WERI-Rb-1 (cell line): Measurements from ENCODE around the gene FBXL16.
"Not testable (repeated sequence)": the region's sequence is repeated elsewhere in the genome, so short reads cannot be mapped to it uniquely, and the experiment has no call there.

Experiments used
- DNase-seq: peaks from one replicate; pipeline ENCODE4 v3.0.0-alpha.2; 2020
- H3K27ac ChIP-seq: fragments of 250-450 bp; sonication (Bioruptor Pico); 2 replicates; pipeline ENCODE4 v1.5.1; 2020; ENCODE audit warnings: mild to moderate bottlenecking, moderate library complexity
- H3K27me3 ChIP-seq: fragments of 250-450 bp; sonication (Bioruptor Pico); 2 replicates; pipeline ENCODE4 v1.5.1; 2021; ENCODE audit warnings: mild to moderate bottlenecking, low read depth, moderate library complexity; ENCODE audit not compliant: insufficient read depth, severe bottlenecking
- H3K36me3 ChIP-seq: fragments of 250-450 bp; sonication (Bioruptor Pico); 2 replicates; pipeline ENCODE4 v1.5.1; 2020; ENCODE audit warnings: mild to moderate bottlenecking, moderate library complexity
- H3K4me3 ChIP-seq: 2 replicates; pipeline ENCODE4 v1.5.1; 2011; ENCODE audit warnings: low read depth, mild to moderate bottlenecking, control low read depth, low read length
- H3K9me3 ChIP-seq: fragments of 250-450 bp; sonication (Bioruptor Pico); 2 replicates; pipeline ENCODE4 v1.5.1; 2021; ENCODE audit warnings: mild to moderate bottlenecking, moderate library complexity; ENCODE audit not compliant: severe bottlenecking
- TF ChIP-seq, protein P1 (sequence below): IDR thresholded peaks from 2 replicates; pipeline ENCODE4 v1.5.1; 2011; ENCODE audit warnings: low read depth, mild to moderate bottlenecking, control low read depth, inconsistent platforms, low read length

Gene FBXL16

GRCh38 chr16:692356-693108, 13.1 kb downstream of the FBXL16 start:
- H3K36me3 ChIP-seq = peaks cover 15% of the 10 kb centered on the region
- no peak overlapping the region for H3K27ac ChIP-seq
- no peaks in the 10 kb centered on the region for H3K27me3 ChIP-seq
- TF ChIP-seq, protein P1, sequence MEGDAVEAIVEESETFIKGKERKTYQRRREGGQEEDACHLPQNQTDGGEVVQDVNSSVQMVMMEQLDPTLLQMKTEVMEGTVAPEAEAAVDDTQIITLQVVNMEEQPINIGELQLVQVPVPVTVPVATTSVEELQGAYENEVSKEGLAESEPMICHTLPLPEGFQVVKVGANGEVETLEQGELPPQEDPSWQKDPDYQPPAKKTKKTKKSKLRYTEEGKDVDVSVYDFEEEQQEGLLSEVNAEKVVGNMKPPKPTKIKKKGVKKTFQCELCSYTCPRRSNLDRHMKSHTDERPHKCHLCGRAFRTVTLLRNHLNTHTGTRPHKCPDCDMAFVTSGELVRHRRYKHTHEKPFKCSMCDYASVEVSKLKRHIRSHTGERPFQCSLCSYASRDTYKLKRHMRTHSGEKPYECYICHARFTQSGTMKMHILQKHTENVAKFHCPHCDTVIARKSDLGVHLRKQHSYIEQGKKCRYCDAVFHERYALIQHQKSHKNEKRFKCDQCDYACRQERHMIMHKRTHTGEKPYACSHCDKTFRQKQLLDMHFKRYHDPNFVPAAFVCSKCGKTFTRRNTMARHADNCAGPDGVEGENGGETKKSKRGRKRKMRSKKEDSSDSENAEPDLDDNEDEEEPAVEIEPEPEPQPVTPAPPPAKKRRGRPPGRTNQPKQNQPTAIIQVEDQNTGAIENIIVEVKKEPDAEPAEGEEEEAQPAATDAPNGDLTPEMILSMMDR = no peak
- no peak for DNase-seq
- no peak overlapping the region for H3K4me3 ChIP-seq
- H3K9me3 ChIP-seq = no peaks in the 10 kb centered on the region

GRCh38 chr16:691242-691641, 14.4 kb downstream of the FBXL16 start:
- not testable (repeated sequence) for H3K9me3 ChIP-seq, H3K4me3 ChIP-seq, DNase-seq, H3K27me3 ChIP-seq, H3K27ac ChIP-seq
- H3K36me3 ChIP-seq = peaks cover 28% of the 10 kb centered on the region

- TF ChIP-seq, protein P1 = no peak
- Histone ChIP-seq H3K9me3 (no peaks in the 10 kb centered on the region), H3K27ac (peak overlapping the region; percentile 92), H3K36me3 (peaks cover 38% of the 10 kb centered on the region), H3K4me3 (peak overlapping the region; percentile 80), H3K27me3 (no peaks in the 10 kb centered on the region)
- DNase-seq = no peak
These were observed 16.3 kb downstream of the FBXL16 start for GRCh38 chr16:689175-689897.

DNA sequence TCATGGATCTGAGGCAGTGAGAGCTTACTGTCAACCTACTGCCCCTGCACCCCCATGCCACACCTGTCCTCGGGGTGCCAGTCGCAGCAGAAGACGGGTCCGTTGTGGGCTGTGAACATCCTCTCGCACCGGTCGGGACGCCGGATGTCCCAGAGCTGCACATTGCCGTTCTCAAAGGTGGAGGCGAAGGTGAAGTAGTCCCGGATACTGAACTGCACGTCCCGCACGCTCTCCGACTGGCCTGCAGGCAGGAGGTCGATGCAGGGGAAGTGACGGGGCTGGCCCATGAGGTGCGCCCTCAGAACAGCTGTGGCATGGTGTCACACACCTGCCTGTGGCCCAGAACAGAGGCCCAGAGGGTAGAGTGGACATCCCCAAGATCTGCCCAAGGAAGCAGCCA, 18.1 kb downstream of the FBXL16 start:
- no peak overlapping the region for H3K27ac ChIP-seq
- H3K36me3 ChIP-seq = peaks cover 48% of the 10 kb centered on the region
- no peaks in the 10 kb centered on the region for H3K9me3 ChIP-seq
- no peak for DNase-seq
- H3K4me3 ChIP-seq = no peak overlapping the region
- TF ChIP-seq, protein P1 = no peak
- H3K27me3 ChIP-seq = no peaks in the 10 kb centered on the region

GRCh38 chr16:686459-687260, 18.9 kb downstream of the FBXL16 start:
- H3K9me3 ChIP-seq = no peaks in the 10 kb centered on the region
- no peak for DNase-seq
- peaks cover 57% of the 10 kb centered on the region for H3K36me3 ChIP-seq
- TF ChIP-seq, protein P1 = no peak
- no peaks in the 10 kb centered on the region for H3K27me3 ChIP-seq
- no peak overlapping the region for H3K27ac ChIP-seq
- H3K4me3 ChIP-seq = no peak overlapping the region

- Histone ChIP-seq H3K9me3 (no peaks in the 10 kb centered on the region), H3K27ac (no peak overlapping the region), H3K36me3 (peaks cover 64% of the 10 kb centered on the region), H3K4me3 (no peak overlapping the region), H3K27me3 (no peaks in the 10 kb centered on the region)
- peak; percentile 75 for DNase-seq
- TF ChIP-seq, protein P1 = peak; percentile 90
These were observed 19.6 kb downstream of the FBXL16 start for GRCh38 chr16:685967-686366.
